Kidney epithelial cell (primary cell): ENCODE data around the gene RNASE1. TPM values are rescaled to one million over a fixed set of nuclear protein-coding genes. Genes with fewer than 3 reads are reported as not detected.

Experiments
- DNase-seq: peaks from one replicate; pipeline ENCODE4 v3.0.0-alpha.2; 2010; ENCODE audit warnings: low read depth
- H3K27me3 ChIP-seq: 2 replicates; pipeline ENCODE4 v1.6.0; 2011; ENCODE audit warnings: low read length; ENCODE audit not compliant: control insufficient read depth, insufficient read depth
- H3K36me3 ChIP-seq: 2 replicates; pipeline ENCODE4 v1.5.1; 2011; ENCODE audit warnings: low read length; ENCODE audit not compliant: control insufficient read depth, insufficient read depth
- H3K4me3 ChIP-seq: 2 replicates; pipeline ENCODE4 v1.5.1; 2011; ENCODE audit warnings: low read depth, mild to moderate bottlenecking, control low read depth, low read length
- CTCF ChIP-seq: IDR thresholded peaks from 2 replicates; pipeline ENCODE4 v1.5.1; 2011; ENCODE audit warnings: mild to moderate bottlenecking, moderate library complexity, low read length, control low read depth, inconsistent platforms; ENCODE audit not compliant: insufficient read depth, poor library complexity, severe bottlenecking
- total RNA-seq: library from RNA; depleted of rRNA; stranded (reverse); fragments of >200 nt; gene quantifications from 2 replicates; pipeline ENCODE4 v1.2.3, GENCODE V29; 2015

The RNASE1 gene
- total RNA-seq, 1 donor from 2014 or later, result not detected

GRCh38 chr14:20754308-20754707 is 48.3 kb downstream of the RNASE1 start:
- TF ChIP-seq CTCF, result no peak
- Histone ChIP-seq H3K36me3 (no peaks in the 10 kb centered on the region), H3K27me3 (no peaks in the 10 kb centered on the region), H3K4me3 (no peak overlapping the region)
- no peak for DNase-seq

GRCh38 chr14:20751963-20752562 is 50.6 kb downstream of the RNASE1 start:
- no peak for DNase-seq
- H3K36me3 ChIP-seq, result no peaks in the 10 kb centered on the region
- H3K4me3 ChIP-seq, result no peak overlapping the region
- TF ChIP-seq CTCF, result no peak
- H3K27me3 ChIP-seq, result no peaks in the 10 kb centered on the region

Other genes starting within 250 kb of the RNASE1 start
- not detected in 2 replicates for gene RNASE9, start 241.8 kb downstream of the RNASE1 start, total RNA-seq
- gene RNASE11, start 214.8 kb downstream of the RNASE1 start, total RNA-seq, result not detected in 2 replicates
- gene RNASE12, start 211.5 kb downstream of the RNASE1 start, total RNA-seq, result not detected in 2 replicates
- not detected in 2 replicates for gene OR6S1, start 161.2 kb downstream of the RNASE1 start, total RNA-seq
- gene RNASE4, start 118.3 kb downstream of the RNASE1 start, total RNA-seq, result 4.2 and 5.6 TPM in 2 replicates
- gene ANG, start 114.1 kb downstream of the RNASE1 start, total RNA-seq, result 0.14 and 1.1 TPM in 2 replicates
- not detected in 2 replicates for gene EDDM3A, start 57.0 kb downstream of the RNASE1 start, total RNA-seq
- not detected in 2 replicates for gene EDDM3B, start 34.4 kb downstream of the RNASE1 start, total RNA-seq
- gene RNASE6, start 21.6 kb downstream of the RNASE1 start, total RNA-seq, result not detected in 2 replicates
- gene RNASE3, start 88.5 kb upstream of the RNASE1 start, total RNA-seq, result not detected in 2 replicates
- not detected in 2 replicates for gene RNASE2, start 152.6 kb upstream of the RNASE1 start, total RNA-seq
- 83.2 and 93.0 TPM in 2 replicates for gene METTL17, start 187.1 kb upstream of the RNASE1 start, total RNA-seq
- 0.25 TPM in 1 of 2 replicates, not detected in the other for gene SLC39A2, start 196.4 kb upstream of the RNASE1 start, total RNA-seq
- 5.2 and 10.5 TPM in 2 replicates for gene NDRG2, start 222.2 kb upstream of the RNASE1 start, total RNA-seq
- not detected in 2 replicates for gene TPPP2, start 227.4 kb upstream of the RNASE1 start, total RNA-seq
- not detected in 2 replicates for gene RNASE13, start 232.0 kb upstream of the RNASE1 start, total RNA-seq
- gene RNASE7, start 239.5 kb upstream of the RNASE1 start, total RNA-seq, result not detected in 2 replicates